NCI-H1694 (cell line): Measurements from ENCODE around the gene MEIOSIN.
A peak's percentile ranks its signal among the peaks of the same experiment; 100 is the strongest.

Experiments
- DNase-seq: peaks from one replicate; lab custom pipeline; 2025; lab: John Stamatoyannopoulos, UW

Gene MEIOSIN

DNA sequence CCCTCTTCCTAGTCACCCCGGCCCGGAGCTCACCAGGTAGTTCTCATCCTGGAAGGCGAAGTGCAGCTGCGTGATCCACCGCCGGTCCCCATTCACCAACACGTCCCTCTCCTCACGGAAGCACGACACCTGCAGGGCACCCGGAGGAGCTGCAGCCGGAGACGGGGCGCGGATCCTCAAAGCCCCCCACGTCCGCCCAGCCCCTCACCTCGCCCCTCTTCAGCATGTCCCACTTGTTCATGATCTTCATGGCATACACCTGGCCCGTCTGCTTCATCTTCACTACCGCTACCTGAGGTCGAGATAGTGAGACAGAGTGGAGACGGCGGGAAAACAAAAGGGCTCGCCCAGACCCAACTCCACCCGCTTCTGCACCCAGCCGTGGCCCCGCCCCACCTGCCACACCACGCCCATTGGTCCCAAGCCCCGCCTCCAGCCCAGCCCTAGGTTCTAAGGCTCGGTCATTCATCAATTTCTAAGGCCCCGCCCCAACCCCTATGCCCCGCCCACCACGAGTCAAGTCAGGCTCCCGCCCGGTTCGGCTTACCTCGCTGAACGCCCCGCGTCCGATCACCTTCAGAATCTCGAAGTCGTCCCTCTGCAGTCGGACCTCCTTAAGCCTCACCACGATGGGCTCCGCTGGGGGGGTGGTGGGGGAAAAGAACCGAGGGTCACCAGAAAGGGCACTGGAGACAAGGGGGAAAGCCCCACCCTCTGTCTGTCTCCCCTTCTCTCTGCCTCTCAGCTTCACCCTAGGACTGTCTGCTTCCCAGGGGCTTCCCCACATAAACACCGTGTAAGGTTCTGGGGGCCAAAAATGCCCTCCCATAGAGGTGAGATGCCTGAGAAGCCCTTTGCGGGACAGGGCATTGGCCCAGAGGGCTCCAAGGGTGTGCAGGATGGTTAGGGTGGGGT lies 46.2 kb downstream of the MEIOSIN start:
- peak; percentile 64 for DNase-seq

DNA sequence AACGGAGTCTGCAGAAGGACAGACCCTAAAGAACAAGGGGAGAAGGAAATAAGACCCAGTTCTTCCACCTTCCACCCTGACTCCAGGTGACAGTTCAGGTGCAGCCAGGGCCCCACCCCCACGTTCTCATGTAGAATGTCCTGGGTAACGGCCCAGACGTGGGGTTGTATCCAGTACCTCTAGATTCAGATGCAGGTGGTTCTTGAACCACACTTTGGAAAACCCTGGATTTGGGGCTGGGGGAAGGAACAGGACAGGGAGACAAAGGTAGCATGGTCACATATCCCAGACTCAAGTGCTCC lies 46.9 kb downstream of the MEIOSIN start:
- DNase-seq = no peak

DNA sequence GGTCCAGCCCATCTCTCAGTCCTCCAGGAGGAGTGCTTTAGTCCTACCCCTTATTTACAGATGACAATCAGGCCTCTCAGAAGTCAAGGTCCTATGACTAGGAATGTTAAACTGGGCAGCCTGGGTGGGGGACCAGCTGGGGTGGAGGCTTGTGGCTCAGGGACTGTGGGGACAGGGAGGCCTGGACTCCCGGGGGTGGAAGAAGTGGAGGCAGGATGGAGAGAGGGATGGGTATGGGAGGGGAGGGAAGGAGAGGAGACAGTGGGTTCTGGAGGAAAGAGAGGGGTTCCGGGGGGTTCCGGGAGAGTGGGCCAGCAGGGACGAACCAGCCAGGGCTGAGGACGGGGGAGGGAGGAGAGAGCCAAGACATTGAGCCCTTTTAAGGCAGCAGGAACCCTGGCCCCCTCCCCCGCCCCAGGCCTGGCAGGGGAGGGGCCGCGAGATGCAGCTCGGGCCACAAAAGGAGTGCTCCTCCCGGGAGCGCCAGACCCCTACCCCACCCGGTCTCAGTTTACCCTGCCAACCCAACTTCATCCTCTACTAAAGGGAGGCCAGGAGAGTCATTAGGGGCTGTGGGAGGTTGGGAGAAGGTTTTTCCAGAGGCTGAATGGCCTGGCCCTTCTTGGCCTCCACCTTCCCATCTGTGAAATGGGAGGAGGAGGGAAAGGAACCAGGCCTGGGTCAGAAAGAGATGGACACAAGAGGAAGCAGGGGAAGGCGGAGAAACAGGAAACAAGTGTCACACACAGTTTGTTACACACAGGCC lies 47.4 kb downstream of the MEIOSIN start:
- DNase-seq = no peak

DNA sequence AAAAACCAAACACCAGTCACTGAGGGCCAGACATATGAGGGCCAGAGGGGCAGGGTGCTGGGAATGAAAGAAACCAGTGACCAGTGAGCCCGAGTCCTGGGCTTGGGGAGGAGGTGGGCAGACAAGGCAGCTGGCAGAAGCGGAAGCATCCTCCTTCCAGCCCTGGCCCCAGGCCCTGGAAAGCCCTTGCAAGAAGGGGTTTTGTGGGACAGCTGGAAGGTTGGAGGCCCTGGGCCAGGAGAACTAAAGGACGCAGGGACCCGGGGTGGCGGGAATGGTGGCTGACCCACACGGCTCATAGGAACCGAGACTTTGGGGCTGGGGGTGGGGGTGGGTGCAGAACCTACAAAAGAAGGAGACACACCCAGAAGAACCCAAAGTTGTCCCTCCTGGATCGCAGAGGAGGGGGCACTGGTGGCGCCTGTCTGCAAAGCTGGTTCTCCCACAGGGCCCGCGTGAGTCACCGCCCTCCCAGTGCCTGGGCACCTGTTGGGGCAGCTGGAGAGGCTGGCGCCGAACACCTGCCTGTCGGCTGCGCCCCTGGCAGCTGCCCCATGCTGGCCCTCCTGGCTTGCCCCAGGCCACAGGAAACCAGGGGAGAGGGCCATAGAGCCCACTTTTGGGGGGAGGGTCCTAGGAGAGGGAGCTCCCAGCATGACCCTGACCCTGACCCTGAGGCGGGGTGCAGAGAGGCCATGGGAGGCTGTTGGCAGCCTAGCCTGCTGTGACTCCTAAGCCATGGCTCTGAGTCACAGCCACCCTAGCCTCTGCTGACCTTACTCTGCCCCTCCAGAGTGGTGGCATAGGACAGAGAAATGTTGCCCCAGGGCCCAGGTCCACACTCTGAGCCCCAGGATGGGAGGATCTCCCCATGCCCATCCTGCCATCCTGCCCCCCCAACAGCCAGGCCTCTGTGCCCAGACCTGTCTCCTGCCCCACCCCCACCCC lies 48.2 kb downstream of the MEIOSIN start:
- peak; percentile 20 for DNase-seq

DNA sequence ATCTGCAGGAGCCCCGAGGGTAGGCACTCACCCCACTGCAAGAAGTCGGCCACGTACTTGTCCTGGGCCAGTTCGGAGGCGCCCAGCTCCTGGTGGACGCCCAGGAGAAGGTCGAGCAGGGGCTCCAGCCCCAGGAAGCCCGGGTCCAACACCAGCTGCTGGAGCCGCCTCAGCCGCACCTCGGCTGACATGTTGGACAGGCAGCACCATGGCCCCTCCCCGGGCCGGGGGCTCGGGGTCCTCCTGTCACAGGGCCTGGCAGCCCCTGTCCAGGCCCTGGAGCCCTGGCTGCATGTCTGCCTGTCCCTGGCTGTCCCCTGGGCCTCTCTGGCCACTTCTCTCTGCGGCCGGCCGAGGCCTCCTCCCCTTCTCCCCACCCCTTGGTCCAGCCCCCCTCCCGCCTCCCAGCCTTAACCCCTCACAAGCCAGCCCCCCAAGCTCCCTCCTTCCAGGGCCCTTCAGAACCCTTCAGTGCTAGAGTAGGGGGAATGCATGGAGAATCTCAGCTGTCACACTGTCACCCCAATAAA lies 49.0 kb downstream of the MEIOSIN start, which contains the start of gene DMPK:
DMPK (minus strand) TSS at position 329 of the 530 bp plus-strand sequence; CDS start at position 191, 138 bp downstream.
- no peak for DNase-seq

DNA sequence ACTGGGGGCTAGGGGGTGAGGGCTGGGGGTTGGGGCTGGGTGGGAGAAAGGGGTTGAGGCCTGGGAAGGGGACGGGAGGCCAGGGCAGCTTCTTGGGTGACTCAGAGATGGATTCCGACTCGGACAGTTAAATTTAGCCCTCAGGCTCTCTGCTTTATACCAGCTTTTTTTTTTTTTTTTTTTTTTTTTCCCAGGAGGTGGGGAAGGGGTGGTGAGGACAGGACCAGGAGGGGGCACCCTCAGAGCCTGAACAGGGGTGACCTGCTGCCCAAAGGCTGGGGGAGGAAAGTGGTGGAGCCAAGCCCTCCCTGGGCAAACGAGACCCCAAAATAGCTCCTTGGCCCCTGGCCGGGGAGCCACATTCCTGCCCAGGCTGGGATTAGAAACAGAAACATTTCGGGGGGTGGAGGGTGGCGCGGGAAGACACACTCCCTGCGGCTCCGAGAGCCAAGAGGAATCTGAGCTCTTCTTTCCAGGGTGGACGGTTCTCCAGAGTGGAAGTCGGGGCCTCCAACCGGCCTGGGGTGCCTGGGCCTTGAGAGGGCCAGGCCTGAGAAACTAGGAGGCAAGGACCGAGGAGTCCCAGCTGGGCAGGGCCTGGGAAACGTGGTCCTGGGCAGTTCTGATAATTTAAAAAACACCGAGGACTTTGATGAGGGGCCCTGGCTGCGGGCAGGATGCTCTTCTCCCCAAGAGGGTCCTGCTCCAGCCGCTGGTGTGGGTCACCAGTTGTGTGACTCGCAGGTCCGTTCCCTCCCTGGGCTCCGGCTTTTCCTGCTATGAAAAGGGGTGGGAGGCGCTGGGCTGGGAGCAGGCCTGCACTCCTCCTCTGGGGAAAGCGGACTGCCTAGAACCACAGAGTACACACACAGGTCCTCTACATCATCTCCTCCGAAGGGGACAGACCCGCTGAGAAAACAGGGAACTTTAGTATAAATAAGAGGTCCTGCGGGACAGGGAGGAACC lies 49.9 kb downstream of the MEIOSIN start:
- no peak for DNase-seq

DNA sequence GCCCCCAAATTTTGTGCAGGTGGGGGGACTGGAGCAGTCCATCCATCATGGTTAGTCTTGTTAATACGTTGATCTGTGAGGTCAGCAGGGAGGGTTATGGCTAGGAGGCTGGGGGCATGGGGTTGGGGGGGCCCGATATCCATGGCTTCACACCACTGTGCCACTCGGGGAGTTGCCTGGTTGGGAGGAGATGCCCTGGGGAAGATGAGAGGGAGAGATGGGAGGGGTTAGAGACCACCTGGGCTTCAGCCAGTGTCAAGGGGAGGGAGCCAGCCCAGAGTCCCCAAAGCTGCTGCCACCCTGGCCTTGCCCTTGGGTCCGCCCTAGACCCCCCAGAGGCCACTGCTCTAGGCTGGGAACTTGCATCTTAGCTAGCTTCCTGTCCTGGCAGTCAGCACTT lies 50.9 kb downstream of the MEIOSIN start:
- DNase-seq = no peak

DNA sequence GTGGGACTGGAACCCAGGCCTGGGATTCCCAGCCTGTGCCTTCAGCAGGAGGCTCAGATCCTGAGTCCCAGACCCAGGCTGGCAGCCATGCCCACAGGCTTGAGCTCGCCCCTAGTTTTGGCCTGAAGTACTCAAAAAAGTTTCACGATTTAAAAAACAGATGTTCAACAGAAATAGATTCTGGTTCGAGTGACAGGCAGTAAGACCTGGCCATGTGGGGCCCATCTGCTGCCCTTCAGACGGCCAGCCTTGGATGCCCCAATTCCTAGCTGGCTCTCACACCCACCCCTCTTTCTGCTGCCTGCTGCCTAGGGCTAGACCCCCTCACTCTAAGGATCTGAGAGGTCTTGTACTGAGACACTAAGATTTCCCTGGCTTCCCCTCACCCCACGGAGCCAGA lies 51.9 kb downstream of the MEIOSIN start:
- DNase-seq = no peak

DNA sequence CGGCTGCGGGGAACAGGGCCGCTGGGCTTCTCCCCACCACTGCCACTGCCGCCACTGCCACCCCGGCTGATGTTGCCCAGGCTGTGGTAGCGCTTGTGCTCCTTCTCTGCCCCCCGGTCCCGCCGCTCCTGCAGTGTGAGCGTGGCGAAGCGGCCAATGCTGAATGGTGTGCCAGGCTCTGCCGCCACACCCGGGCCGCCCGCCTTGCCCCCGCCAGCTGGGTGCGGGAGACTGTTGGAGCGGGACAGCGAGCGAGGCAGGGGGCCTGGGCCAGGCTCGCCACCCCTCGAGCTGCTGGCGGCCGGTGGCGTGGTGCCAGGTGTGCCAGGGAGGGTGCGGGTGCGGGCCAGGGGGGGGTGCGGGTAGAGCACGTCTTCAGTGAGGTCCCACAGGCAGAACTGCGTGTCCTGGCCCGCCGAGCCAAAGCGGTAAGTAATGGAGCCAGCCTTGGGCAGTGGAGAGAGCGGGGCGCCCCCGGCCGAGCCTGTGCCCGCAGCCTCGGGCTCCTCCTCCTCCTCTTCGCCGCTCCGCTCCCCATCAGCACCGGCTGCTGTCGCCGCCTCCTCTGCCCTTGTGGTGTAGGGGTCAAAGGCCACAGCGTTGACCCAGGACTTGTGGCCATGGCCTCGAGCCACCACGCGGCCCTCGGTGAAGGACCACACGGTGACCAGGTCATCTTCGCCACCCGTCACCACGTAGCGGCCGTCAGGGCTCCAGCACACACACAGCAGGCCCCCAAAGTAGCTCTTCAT lies 52.7 kb downstream of the MEIOSIN start:
- DNase-seq = no peak

DNA sequence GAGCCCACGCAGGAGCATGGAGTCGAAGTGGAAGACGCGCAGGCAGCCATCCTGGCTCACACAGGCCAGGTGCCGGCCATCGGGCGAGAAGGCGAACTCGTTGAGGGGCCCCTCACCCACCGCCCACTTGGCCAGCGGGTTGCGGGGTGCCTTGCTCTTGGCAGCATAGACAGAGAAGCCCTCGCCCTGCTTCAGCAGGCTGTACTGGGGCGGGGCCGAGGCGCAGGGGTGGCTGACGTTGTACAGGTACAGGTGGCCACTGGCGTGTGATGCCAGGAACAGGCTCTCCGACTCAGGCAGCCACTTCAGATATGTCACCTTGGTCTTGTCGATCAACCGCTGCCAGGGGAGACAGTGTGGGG lies 53.3 kb downstream of the MEIOSIN start:
- no peak for DNase-seq

DNA sequence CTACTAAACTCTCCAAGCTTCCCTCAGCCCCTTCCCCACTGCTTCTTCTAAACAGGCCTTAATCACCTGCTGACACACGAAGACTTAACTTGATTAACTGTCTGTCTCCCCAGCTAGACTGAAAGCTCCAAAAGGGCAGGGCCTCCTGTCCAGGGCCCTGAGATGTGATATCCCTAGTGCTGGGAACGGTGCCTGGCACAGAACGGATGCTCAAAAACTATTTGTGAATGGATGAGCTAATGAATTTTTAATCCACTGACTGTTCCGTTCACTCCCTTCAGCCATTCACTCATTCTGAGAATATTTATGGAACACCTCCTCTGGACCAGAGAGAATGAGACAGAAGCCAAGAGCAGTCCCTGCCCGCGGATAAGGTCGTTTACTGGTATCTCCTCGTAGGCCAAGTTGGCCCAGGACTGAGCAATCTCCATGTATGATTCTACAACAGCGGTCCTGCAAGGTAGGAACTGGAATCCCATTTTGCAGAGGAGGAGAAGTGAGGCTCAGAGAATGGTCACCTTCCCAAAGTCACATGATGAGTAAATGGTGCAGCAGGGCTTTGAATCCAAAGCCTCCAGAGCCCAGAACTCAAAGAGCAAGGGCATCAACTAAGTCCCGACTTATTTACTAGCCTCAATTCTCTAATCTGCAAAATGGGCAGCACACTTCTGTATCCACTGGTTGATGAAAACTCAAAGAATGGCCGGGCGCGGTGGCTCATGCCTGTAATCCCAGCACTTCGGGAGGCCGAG lies 56.0 kb downstream of the MEIOSIN start:
- no peak for DNase-seq

DNA sequence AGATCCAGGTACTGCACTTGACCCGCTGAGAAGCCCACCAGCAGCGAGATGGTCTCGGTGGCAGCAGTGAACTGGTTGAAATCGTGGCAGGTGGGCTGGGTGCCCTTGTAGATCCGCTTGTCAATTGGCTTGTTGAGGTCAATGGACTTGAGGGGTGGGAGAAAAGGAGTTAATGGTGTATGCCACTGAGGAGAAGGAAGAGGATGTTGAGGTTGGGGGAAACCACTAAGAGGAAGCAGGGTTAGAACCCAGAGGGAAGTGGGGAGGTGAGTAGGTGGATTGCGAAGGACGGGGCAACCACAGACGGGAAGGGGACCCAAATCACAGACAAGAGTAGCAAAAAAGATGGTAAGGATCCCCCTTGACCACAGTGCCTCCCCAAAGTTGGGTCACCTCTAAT lies 57.7 kb downstream of the MEIOSIN start:
- no peak for DNase-seq

DNA sequence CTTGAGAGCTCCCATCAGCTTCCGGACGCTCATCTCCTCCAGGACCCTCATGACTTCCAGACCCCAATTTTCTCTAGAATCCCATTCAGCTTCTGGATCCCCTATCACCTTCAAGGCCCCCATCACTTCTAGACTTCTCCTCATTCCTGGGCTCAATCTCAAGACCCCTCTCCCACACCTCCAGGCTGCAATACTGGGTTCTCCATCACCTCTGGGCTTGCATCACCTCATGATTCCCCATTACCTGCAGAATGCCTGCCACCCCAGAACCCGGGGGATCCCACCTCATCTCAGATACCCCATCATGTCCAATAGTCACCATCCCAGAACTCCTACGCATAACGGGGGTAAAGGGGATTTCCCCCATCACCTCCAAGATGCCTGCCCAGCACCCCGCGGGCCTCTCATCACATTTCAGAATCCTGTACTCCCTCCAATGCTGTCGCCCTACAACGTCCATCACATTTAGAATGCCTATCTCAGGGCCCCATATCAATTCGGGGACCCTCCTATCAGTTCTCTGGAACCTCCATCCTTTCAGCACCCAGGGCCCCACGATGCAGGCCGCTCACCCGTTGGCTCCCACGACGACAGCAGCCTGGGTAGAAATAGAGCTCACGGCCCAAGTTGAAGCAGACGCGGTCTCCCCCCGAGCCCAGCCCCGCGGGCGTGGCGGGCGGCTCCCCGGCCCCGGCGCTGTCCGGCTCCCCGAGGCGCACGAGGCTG lies 58.7 kb downstream of the MEIOSIN start:
- no peak for DNase-seq

DNA sequence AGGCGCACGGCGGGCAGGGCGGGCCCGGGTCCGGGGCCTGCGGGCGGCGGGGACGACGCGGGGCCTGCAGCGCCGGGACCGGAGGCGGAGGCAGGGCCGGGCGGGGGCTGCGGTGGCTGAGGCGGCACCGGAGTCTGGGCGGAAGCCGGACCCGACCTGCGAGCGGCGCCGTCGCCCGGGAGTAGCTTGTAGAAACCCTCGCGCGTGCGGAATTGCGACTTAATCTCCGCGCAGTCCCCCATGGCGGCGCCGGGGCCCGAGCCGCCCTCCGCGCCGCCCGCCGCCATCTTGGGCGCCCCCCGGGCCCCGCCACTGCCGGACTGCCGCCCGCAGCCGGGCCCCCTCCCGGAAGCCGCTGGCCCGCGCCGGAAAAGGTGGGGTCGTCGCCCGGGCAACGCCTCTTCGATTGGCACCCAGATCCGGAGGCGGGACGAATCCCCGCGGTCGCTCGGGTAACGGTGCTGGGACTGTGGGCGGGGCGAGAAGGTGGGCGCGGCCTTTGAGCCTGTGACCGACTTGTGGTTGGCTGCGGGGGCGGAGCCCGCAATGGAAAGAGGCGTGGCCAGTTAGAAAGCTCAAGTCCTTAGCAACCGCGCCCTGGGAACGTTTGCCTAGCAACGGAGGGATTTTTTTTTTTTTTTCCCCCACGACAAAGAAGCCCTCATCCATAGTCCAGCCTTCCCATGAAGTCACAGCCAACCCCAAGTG lies 59.4 kb downstream of the MEIOSIN start, which contains the start of gene DMWD:
DMWD (minus strand) TSS at position 376 of the 708 bp plus-strand sequence; CDS start at position 287, 89 bp downstream.
- DNase-seq = peak; percentile 98

DNA sequence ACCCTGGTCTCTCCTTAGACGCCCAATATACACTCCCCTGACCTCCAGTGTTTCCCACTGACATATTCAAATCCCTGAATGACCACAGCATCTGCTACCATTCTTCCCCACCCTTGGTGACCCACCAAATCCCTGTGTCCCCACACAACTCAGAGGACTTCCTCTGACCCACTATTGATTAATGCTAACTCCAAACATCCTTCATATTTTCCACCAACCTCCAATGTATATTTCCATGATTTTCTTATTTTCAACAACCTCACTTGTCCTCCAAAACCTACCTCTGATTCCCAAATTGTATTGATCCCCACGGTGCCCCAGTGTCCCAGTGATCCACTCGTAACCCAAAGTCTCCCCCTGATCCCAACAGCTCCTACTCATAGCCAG lies 59.9 kb downstream of the MEIOSIN start:
- no peak for DNase-seq

DNA sequence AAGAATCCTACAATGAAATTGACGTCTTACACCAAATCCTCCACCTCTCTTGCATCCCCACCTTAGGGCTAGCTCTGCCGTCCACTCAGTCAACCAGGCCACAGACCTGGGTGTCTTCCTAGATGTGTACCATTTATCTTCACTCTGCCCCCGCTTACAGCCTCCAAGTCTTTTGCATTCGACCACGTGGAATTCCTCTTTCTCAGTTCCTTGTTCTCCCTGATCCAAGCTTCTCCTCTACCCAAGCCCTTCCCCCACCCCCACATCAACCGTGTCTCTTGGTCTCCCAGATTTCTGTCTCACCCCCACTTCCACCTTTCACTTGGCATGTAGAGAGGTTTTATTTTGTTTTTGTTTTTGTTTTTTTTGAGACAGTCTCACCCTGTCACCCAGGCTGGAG lies 60.6 kb downstream of the MEIOSIN start:
- no peak for DNase-seq

DNA sequence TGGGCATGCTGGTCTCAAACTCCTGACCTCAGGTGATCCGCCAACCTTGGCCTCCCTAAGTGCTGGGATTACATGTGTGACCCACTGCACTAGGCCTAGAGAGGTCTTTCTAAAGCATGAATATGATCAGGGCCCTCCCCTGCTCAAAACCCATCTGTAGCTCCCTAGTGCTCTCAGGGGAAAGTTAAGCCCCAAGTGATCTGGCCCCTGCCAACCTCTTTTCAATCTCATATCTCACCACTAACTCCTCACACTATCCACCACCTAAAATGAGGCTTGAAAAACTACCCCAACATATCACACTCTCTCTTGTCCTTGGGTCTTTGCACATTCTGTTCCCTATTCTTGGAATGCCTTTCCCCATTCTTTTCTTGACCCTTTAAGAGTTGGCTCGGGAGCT lies 61.4 kb downstream of the MEIOSIN start:
- no peak for DNase-seq

DNA sequence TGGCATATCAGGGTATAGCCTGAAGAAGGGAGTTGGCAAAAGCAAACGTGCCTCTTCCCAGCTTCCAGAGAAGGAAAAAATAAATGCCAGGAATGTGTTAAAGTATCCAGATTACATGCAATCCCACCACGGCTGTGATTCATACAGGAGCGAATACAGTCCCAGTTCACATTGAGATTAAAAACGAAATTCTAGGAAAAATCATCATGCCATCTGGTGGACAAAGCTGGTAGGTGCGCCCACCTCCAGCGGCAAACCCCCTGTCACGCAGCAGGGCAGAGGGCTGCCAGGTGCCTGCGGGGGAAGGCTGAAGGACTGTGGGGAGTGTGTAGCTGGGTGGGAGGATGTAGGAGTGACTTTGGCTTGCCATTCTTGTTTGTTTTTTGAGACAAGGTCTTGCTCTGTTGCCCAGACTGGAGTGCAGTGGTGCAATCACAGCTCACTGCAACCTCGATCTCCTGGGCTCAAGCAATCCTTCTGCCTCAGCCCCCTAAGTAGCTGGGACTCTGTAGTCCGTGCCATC lies 65.8 kb downstream of the MEIOSIN start:
- peak; percentile 71 for DNase-seq
